NCI-H446 treated with DMSO at 0.1 percent for 48 hours (cell line): ENCODE measurements around the gene IMP4.
"Not testable (repeated sequence)": the region's sequence is repeated elsewhere in the genome, so short reads cannot be mapped to it uniquely, and the experiment has no call there.

Experiments
- DNase-seq: peaks from one replicate; lab custom pipeline; 2025; lab: John Stamatoyannopoulos, UW

IMP4 gene

GRCh38 chr2:130342533-130343275 lies at the start of gene IMP4:
Gene IMP4 (plus strand): TSS chr2:130342897. CDS start chr2:130342933, 36 bp downstream.
- DNase-seq = peak; percentile 97

- no peak for DNase-seq
Observed at GRCh38 chr2:130300258-130300969, 42.3 kb upstream of the IMP4 start.

DNA sequence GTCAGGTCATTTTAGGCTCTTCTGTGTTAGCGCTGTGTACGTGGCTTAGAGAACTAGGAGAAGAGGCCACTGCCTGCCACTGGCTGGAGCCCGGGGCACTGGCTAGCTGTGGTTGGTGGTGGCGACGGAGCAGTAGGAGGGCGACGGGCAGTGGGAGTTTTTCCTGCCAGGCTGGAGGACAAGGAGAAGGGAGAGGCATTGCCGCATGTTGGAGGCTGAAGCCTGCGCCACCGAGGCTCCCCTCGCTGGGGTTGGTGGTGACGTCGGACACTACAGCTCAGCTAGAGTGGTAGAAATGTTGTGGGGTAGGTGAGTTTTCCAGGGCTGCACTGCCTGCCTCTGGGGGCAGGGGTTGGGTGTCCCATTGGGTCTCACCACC lies 41.7 kb upstream of the IMP4 start:
- DNase-seq = no peak

DNA sequence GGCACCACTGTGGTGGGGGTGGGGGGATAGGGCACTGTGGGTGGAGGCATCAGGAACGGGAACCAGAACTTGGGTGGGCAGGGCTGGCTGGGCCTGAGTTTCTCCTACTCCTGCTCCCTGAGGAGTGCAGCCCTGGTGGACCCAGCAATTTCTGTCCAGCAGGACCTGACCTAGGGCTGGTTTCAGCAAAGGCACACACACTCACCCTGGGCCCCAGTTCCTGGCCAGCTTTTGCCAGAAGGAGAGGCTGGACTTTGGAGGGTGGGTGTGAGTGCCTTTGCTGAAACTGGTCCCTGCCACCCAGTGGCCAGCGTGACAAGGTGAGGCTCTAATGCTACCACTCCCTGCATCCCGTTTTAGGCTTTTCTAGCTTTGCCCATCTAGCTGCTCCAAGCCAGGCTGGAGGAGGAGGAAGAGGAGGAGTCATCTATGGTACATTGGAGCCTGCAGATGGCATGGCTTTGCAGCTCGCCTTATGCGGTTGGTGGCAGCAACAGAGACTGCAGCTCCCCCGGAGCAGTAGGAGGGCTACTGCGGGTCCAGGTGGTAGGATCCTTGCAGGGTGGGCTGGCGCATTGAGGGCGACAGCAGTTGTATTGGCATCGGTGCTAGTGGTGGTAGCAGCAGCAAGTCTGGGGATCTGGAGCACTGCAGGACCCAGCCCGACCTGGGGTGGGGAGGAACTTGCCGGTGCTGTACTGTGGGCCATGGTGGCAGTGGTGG lies 40.4 kb upstream of the IMP4 start:
- no peak for DNase-seq

- no peak for DNase-seq
Observed at GRCh38 chr2:130303169-130303568, 39.5 kb upstream of the IMP4 start.

GRCh38 chr2:130304726-130305125 lies 38.0 kb upstream of the IMP4 start:
- DNase-seq = no peak

DNA sequence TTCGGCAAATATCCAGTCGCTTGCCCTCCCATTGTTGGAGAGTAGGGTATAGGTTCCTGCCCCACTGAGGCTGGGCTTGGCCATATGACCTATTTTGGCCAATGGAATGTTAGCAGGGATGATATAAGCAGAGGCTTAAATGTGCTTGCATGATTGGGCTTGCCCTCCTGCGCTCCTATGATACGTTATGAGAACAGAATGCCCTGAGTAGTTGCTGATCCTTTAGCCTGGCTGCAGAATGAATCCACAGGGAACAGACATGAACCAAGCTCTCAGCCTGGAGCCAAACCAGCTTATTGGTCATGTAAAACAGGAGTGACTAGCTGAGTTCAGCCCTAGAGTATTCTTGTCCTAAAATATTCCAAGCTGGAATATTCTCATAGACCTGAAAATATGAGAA lies 34.8 kb upstream of the IMP4 start:
- no peak for DNase-seq

DNA sequence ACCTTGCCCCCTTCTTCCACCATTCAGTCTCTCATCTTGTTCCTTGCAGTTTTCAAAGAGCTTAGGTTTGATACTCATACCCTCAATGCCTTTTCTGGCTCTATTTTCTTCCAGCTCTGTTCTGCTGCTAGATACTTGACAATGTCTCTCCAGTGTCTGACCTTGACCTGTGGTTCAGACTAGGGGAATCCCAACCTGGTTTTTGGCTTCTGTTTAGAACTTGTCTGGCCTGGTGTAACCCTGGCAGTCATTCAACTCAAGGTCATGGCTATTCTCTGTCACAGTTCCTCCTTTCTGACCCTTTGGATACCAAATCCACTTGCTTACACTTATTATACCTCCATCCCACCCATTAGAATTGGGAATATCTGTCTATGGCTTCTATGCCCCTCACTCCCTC lies 31.8 kb upstream of the IMP4 start:
- no peak for DNase-seq

DNA sequence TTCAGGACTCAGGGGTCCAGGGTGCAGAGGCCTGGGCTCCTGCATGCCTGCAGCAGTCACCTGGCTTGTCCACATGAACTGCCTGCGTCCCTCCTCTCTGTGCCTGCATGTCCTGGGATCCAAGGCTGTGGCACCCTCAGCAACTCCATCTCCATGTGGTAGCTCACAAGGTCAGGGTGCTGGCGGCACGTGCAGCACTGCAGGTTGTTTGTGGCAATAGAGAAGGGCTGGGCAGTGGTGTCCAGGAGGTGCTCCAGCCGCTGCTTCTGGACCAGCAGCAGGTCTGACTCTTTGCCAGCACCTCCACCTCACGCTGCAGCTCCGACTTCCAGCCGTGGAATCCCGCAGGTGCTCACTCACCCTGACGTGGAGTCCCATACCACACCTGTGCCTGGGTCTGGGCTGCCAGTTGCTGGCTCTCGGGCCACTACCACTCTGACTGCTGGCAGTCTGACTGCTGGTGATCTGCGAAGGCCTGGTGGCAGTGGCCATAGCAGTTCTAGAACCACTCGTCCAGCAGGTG lies 28.8 kb upstream of the IMP4 start:
- DNase-seq = no peak

DNA sequence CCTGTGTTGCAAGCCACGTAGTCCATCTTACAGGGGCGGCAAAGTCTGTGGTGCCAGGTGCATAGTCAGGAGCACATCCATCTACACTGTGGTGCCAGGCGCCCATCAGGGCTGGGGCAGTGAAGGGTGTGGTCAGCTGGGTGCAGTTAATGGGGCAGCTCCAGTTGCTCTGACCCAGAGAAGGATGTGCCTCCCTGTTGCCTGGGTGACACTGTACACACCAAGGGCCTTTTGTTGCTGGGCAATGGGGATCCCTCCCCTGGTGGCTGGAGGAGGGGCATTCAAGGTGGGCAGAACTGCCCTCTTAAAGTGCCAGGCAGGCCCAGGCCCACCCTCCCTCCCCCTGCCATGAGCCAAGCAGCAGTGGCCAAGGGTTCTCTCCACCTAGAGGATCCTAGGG lies 28.3 kb upstream of the IMP4 start:
- DNase-seq = no peak

DNA sequence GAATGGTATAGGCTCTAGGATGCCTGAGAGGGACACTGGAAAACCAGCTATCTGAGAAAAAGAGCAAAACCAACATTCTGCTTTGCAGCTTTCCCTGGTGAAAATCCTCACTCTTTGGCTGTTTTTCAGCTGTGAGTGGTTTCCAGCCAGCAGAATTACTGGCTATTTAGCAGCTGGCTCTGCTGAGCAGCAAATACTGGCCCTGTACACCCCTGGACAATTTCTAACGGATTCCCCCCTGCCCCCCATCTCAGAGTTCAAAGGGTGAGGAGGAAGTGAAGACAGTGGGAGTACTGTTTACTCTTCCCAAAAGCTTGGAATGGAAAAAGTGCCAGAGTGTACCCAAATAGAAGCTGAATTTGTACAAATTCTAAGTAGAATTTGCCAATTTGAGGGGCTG lies 26.1 kb upstream of the IMP4 start:
- no peak for DNase-seq

DNA sequence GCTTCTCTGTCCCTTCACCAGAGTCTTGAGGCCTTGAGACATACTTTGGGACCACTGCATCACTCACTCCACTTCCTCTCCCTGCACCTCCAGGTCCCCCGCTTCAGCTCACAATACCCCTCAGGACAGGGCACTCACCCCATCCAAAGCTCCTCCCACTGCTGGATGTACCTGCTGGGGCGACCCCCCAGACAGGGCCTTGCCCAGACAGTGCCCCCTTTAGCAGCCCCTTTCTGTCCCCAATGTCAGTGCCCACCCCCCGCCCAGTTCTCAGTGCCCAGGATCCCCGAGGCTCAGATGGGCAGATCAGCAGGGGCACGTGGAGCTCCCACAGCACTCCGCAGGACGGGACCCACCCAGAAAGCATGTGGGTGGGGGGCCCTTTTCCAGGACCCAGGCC lies 23.8 kb upstream of the IMP4 start:
- no peak for DNase-seq

- no peak for DNase-seq
Observed at GRCh38 chr2:130319536-130319935, 23.2 kb upstream of the IMP4 start.

GRCh38 chr2:130327703-130328527 lies 14.8 kb upstream of the IMP4 start:
- DNase-seq = no peak

DNA sequence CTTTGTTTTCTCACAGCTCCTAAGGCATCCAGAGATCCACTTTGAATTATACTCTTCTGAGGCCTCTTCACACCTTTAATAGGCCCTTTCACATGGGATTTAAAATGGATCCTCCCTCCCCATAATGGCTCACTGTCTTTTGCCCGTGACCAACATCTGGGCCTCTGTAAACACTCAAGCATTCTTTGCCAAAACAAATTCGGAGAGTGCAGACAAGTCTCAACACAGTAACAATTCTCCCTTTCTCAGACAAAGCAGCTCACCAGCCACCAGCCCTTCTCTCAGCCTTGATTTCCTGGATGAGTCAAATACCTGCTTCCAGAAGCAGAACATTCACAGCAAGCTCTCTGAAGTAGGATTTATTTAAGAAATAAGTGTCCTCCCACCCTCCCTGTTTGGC lies 14.0 kb upstream of the IMP4 start:
- DNase-seq = no peak

- no peak for DNase-seq
Observed at GRCh38 chr2:130332271-130333073, 10.2 kb upstream of the IMP4 start.

DNA sequence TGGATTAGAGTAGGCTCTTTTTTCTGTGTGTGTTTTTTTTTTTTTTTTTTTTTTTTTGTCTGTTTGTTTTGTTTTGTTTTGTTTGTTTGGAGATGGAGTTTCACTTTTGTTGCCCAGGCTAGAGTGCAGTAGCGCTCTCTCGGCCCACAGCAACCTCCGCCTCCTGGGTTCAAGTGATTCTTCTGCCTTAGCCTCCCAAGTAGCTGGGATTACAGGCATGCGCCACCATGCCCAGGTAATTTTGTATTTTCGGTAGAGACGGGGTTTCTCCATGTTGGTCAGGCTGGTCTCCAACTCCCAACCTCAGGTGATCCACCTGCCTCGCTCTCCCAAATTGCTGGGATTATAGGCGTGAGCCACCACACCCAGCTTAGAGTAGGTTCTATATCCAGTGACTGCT lies 9.4 kb upstream of the IMP4 start:
- DNase-seq = not testable (repeated sequence)

GRCh38 chr2:130334026-130334425 lies 8.7 kb upstream of the IMP4 start:
- no peak for DNase-seq

DNA sequence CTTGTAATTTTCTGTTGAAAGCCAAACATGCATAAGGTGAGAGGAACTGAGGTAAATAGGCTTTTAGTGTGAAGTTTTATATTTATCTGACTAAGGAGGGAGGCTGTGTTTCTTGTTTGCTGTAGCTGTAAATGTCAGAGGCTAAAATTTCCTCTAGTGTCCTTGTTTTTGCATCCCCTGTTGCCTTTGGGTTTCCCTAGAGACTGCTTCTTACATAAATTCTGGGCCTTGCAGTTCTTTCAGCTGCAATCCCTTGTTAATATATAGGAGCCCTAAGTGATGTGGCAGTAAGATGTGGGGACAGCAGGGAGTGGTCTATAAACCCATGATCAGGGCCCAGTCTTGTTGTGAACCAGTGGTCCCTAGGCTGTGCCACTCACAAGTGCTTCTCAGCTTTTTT lies 7.5 kb upstream of the IMP4 start:
- DNase-seq = no peak

- no peak for DNase-seq
Observed at GRCh38 chr2:130336150-130336876, 6.4 kb upstream of the IMP4 start.
